Activated CD8-positive, alpha-beta memory T cell treated with anti-CD3 and anti-CD28 coated beads, Interleukin-2, amount 50 U/mL, for 4 hours (primary cell): ENCODE results near the gene KCTD19.

Source experiments
- DNase-seq: peaks from one replicate; pipeline ENCODE4 v3.0.0-alpha.2; 2020

Gene KCTD19

GRCh38 chr16:67241008-67241900 is 85.3 kb downstream of the KCTD19 start:
- no peak for DNase-seq

DNA sequence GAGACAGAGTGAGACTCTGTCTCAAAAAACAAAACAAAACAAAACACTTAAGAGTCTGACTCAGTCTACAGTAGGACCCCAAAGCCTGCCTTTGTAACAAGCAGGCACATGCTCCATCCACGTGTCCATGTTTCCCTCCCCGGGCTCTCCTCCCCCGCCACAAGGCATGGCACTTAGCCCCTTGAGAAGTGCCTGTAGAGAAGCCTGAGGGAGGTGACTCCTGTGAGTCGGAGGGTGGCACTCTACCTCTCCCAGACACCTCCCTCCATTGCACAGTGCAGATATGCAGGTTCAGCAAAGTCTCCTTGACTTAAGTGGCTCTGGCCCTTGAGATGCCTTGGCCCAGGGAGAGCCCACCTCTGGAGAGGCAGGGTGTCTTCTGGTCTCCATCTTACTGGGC is 86.0 kb downstream of the KCTD19 start:
- DNase-seq, result no peak
